ENCODE data around the gene ACAD11. TPM values are rescaled to one million over a fixed set of nuclear protein-coding genes. Genes with fewer than 3 reads are reported as not detected.

Gene ACAD11
- total RNA-seq, 4 donors from 2014 or later = 39.0 to 69.8 (median 51.5) TPM

- TF ChIP-seq CTCF (IDR thresholded peaks at IDR 0.05; ENCODE audit: low read depth) = no peak
These were observed 61.4 kb downstream of the ACAD11 start for GRCh38 chr3:132598181-132598580.

GRCh38 chr3:132597660-132598059, 61.9 kb downstream of the ACAD11 start:
- TF ChIP-seq CTCF (IDR thresholded peaks at IDR 0.05; ENCODE audit: low read depth) = no peak

GRCh38 chr3:132596816-132597433, 62.7 kb downstream of the ACAD11 start, which contains the start of gene ACKR4:
Gene ACKR4 (plus strand): TSS chr3:132597270. CDS start chr3:132600398, 3,128 bp downstream.
- TF ChIP-seq CTCF (IDR thresholded peaks at IDR 0.05; ENCODE audit: low read depth) = no peak

DNA sequence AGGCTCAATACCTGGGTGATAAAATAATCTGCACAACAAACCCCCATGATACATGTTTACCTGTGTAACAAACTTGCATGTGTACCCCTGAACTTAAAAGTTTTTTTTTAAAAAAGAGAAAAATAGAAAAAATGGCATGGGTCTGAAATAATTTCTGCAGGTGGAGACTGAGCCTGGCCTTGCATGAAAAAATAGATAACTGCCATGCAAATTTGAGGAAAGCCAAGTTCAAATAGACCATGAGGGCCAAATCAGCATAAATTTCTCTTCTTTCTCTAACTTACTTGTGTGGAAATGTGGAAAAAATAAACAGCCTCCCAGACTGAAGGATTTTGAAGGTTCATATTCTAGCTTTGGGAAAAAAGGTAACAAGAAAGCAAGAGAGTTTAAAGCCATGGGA, 63.3 kb downstream of the ACAD11 start:
- TF ChIP-seq CTCF (IDR thresholded peaks at IDR 0.05; ENCODE audit: low read depth) = no peak

GRCh38 chr3:132595014-132595413, 64.6 kb downstream of the ACAD11 start:
- no peak for TF ChIP-seq CTCF (IDR thresholded peaks at IDR 0.05; ENCODE audit: low read depth)

DNA sequence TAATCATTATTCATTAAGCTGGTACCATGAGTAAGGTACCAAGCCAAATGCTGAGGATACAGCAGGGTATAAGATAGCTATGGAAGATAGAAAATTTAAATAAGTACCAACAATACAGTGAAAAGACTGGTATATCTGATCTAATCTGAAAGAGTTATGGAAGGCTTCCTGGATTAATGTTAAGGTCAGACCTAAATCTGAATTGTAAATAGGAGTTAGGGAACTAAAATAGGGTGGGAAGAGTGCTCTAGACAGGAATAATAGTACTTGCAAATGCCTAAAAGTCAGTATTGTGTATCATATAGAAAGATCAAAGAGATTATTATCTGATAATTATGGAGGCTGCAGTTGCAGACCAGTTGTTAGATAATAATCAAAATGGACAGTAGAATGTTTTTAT, 65.1 kb downstream of the ACAD11 start:
- TF ChIP-seq CTCF (IDR thresholded peaks at IDR 0.05; ENCODE audit: low read depth) = no peak

GRCh38 chr3:132593947-132594323, 65.7 kb downstream of the ACAD11 start:
- no peak for TF ChIP-seq CTCF (IDR thresholded peaks at IDR 0.05; ENCODE audit: low read depth)

Data from subcutaneous adipose tissue (tissue), 4 donors.